ENCODE results near the gene KNOP1. TPM values are rescaled to one million over a fixed set of nuclear protein-coding genes. Genes with fewer than 3 reads are reported as not detected.
"Not testable (repeated sequence)": the region's sequence is repeated elsewhere in the genome, so short reads cannot be mapped to it uniquely, and the experiment has no call there.

Gene KNOP1
- total RNA-seq, 1 donor from 2014 or later, result 77.9 TPM

- no peak overlapping the region for H3K27ac Mint-ChIP-seq (ENCODE audit: unreplicated experiment)
- no peak for TF ChIP-seq CTCF (conservative IDR thresholded peaks at IDR 0.05)
- H3K4me1 Mint-ChIP-seq, result peaks cover 29% of the 10 kb centered on the region
- H3K27me3 Mint-ChIP-seq (ENCODE audit: low read depth), result no peaks in the 10 kb centered on the region
- no peak for DNase-seq (ENCODE audit: low read depth, low spot score)
- peaks cover 19% of the 10 kb centered on the region for H3K36me3 Mint-ChIP-seq (ENCODE audit: low read depth)
- H3K9me3 Mint-ChIP-seq, result no peaks in the 10 kb centered on the region
- H3K4me3 Mint-ChIP-seq, result peak overlapping the region; percentile 99
Measured at GRCh38 chr16:19718624-19718965, 568 bp upstream of the KNOP1 start.

GRCh38 chr16:19717314-19717713 is 713 bp downstream of the KNOP1 start:
- Mint-ChIP-seq H3K4me1 (peaks cover 27% of the 10 kb centered on the region), H3K27ac (ENCODE audit: unreplicated experiment) (peak overlapping the region; percentile 99), H3K4me3 (peak overlapping the region; percentile 99), H3K27me3 (ENCODE audit: low read depth) (no peaks in the 10 kb centered on the region), H3K9me3 (no peaks in the 10 kb centered on the region), H3K36me3 (ENCODE audit: low read depth) (peaks cover 23% of the 10 kb centered on the region)
- no peak for TF ChIP-seq CTCF (conservative IDR thresholded peaks at IDR 0.05)
- no peak for DNase-seq (ENCODE audit: low read depth, low spot score)

- H3K27ac Mint-ChIP-seq (ENCODE audit: unreplicated experiment); H3K27me3 Mint-ChIP-seq (ENCODE audit: low read depth); H3K9me3 Mint-ChIP-seq; DNase-seq (ENCODE audit: low read depth, low spot score): not testable (repeated sequence)
- Mint-ChIP-seq H3K36me3 (ENCODE audit: low read depth) (peaks cover 25% of the 10 kb centered on the region), H3K4me1 (peaks cover 28% of the 10 kb centered on the region), H3K4me3 (peak overlapping the region; percentile 99)
Measured at GRCh38 chr16:19716728-19717127, 1.3 kb downstream of the KNOP1 start.

GRCh38 chr16:19716183-19716582 is 1.8 kb downstream of the KNOP1 start:
- Mint-ChIP-seq H3K36me3 (ENCODE audit: low read depth) (peaks cover 28% of the 10 kb centered on the region), H3K4me3 (peak overlapping the region; percentile 99), H3K27me3 (ENCODE audit: low read depth) (no peaks in the 10 kb centered on the region), H3K27ac (ENCODE audit: unreplicated experiment) (no peak overlapping the region), H3K9me3 (no peaks in the 10 kb centered on the region), H3K4me1 (peaks cover 32% of the 10 kb centered on the region)
- TF ChIP-seq CTCF (conservative IDR thresholded peaks at IDR 0.05), result no peak
- DNase-seq (ENCODE audit: low read depth, low spot score), result no peak

GRCh38 chr16:19715566-19715965 is 2.5 kb downstream of the KNOP1 start:
- Mint-ChIP-seq H3K36me3 (ENCODE audit: low read depth) (peaks cover 28% of the 10 kb centered on the region), H3K27me3 (ENCODE audit: low read depth) (no peaks in the 10 kb centered on the region), H3K27ac (ENCODE audit: unreplicated experiment) (no peak overlapping the region), H3K4me3 (peak overlapping the region; percentile 99), H3K4me1 (peaks cover 32% of the 10 kb centered on the region), H3K9me3 (no peaks in the 10 kb centered on the region)
- no peak for DNase-seq (ENCODE audit: low read depth, low spot score)
- no peak for TF ChIP-seq CTCF (conservative IDR thresholded peaks at IDR 0.05)

- Mint-ChIP-seq H3K27ac (ENCODE audit: unreplicated experiment) (no peak overlapping the region), H3K36me3 (ENCODE audit: low read depth) (peaks cover 37% of the 10 kb centered on the region), H3K4me1 (peaks cover 28% of the 10 kb centered on the region), H3K4me3 (peak overlapping the region; percentile 65), H3K9me3 (no peaks in the 10 kb centered on the region), H3K27me3 (ENCODE audit: low read depth) (no peaks in the 10 kb centered on the region)
- TF ChIP-seq CTCF (conservative IDR thresholded peaks at IDR 0.05), result no peak
- no peak for DNase-seq (ENCODE audit: low read depth, low spot score)
Measured at GRCh38 chr16:19713697-19714096, 4.3 kb downstream of the KNOP1 start.

Data from neural crest cell (in vitro differentiated cells).